Panc1 (cell line): Measurements from ENCODE around the gene UNC50. TPM values are rescaled to one million over a fixed set of nuclear protein-coding genes. Genes with fewer than 3 reads are reported as not detected.

ENCODE experiments used
- ATAC-seq: fragments of 200-7000 bp; cut with Tn5 transposase; 2 replicates; pipeline ENCODE4 v1.9.1; 2020; ENCODE audit warnings: mild to moderate bottlenecking, moderate library complexity
- BruUV-seq: library from RNA; stranded (reverse); fragments of 400-500 nt; replicated peaks from 2 replicates; lab custom pipeline; 2021; lab: Mats Ljungman, UMichigan
- CTCF ChIA-PET: fragments of 300-600 bp; sonication (Branson Sonifier 250); formaldehyde crosslinking; loops from one replicate; lab custom pipeline; 2022; ENCODE audit warnings: antibody characterized with exemption; lab: Charles Lee
- POLR2A ChIA-PET: fragments of 300-600 bp; sonication (Branson Sonifier 250); formaldehyde crosslinking; loops from one replicate; lab custom pipeline; 2022; ENCODE audit warnings: antibody characterized with exemption; lab: Charles Lee
- DNase-seq: peaks from one replicate; pipeline ENCODE4 v3.0.0-alpha.2; 2010; ENCODE audit warnings: low read depth, low spot score
- H3K27ac ChIP-seq: 2 replicates; pipeline ENCODE4 v1.5.1; 2011; ENCODE audit warnings: mild to moderate bottlenecking, low read length, inconsistent platforms
- H3K27me3 ChIP-seq: fragments of 200-500 bp; sonication (Bioruptor generic); 2 replicates; pipeline ENCODE4 v1.6.0; 2014; ENCODE audit warnings: low read length, inconsistent platforms; ENCODE audit not compliant: control insufficient read depth, insufficient read depth
- H3K36me3 ChIP-seq: fragments of 200-500 bp; sonication (Bioruptor generic); 2 replicates; pipeline ENCODE4 v1.5.1; 2014; ENCODE audit warnings: inconsistent platforms, mild to moderate bottlenecking, low read length, moderate library complexity; ENCODE audit not compliant: control insufficient read depth, insufficient read depth
- H3K4me1 ChIP-seq: 2 replicates; pipeline ENCODE4 v1.5.1; 2011; ENCODE audit warnings: inconsistent platforms, mild to moderate bottlenecking, low read length, moderate library complexity; ENCODE audit not compliant: control insufficient read depth, insufficient read depth
- H3K4me3 ChIP-seq, 2 experiments: 2 replicates each; pipeline ENCODE4 v1.5.1; 2011 to 2012; ENCODE audit warnings: low read depth in 2 of 2, low read length in 2 of 2, mild to moderate bottlenecking in 2 of 2, inconsistent platforms in 1 of 2, moderate library complexity in 1 of 2
- H3K9me3 ChIP-seq: fragments of 200-500 bp; sonication (Bioruptor generic); 2 replicates; pipeline ENCODE4 v1.5.1; 2014; ENCODE audit warnings: low read depth, mild to moderate bottlenecking, inconsistent platforms, low read length, moderate library complexity; ENCODE audit not compliant: control insufficient read depth, insufficient read depth
- CTCF ChIP-seq: fragments of 450-650 bp; IDR thresholded peaks from 2 replicates; pipeline ENCODE4 v1.5.1; 2017; ENCODE audit warnings: mild to moderate bottlenecking
- POLR2AphosphoS5 ChIP-seq: IDR thresholded peaks from 2 replicates; pipeline ENCODE4 v1.6.1; 2012; ENCODE audit warnings: mild to moderate bottlenecking, low read depth, low read length, moderate library complexity
- REST ChIP-seq, 2 experiments: IDR thresholded peaks; 2 replicates each; pipeline ENCODE4 v1.6.1; 2011 to 2012; ENCODE audit warnings: low read depth in 2 of 2, control low read depth in 1 of 2, low read length in 1 of 2, mild to moderate bottlenecking in 1 of 2, moderate library complexity in 1 of 2; ENCODE audit not compliant: insufficient read depth in 1 of 2
- SIN3A ChIP-seq: IDR thresholded peaks from 2 replicates; pipeline ENCODE4 v1.6.1; 2012; ENCODE audit warnings: low read depth, mild to moderate bottlenecking, low read length, moderate library complexity, borderline replicate concordance; ENCODE audit not compliant: insufficient read depth
- TCF7L2 ChIP-seq: IDR thresholded peaks from 2 replicates; pipeline ENCODE4 v1.6.1; 2011; ENCODE audit warnings: mild to moderate bottlenecking, low read depth, low read length, inconsistent platforms
- in situ Hi-C: cut with HindIII; loops from 2 replicates; pipeline ENCODE4 v1.10.0; 2016; ENCODE audit warnings: low sequenced_read_pairs, low pct_unique_long_range_greater_than_20kb
- intact Hi-C: fragments of 100-400 bp; cut with micrococcal nuclease; formaldehyde crosslinking; loops from one replicate; pipeline ENCODE4 v1.10.0; 2022; ENCODE audit not compliant: unreplicated experiment
- total RNA-seq: library from RNA; stranded (reverse); gene quantifications from one replicate; pipeline ENCODE4 v1.2.1, GENCODE V29; 2021; ENCODE audit not compliant: unreplicated experiment

The UNC50 gene
- total RNA-seq, 1 experiment from 2014 or later = 43.6 TPM

- in situ Hi-C loops (no loop called here), intact Hi-C loops (no loop called here)
- ChIA-PET POLR2A (no interaction called here), CTCF (no interaction called here)
- Histone ChIP-seq H3K9me3 (no peaks in the 10 kb centered on the region), H3K27ac (no peak overlapping the region), H3K27me3 (no peaks in the 10 kb centered on the region; the same call in 1 of the 2 replicates), H3K4me1 (no peaks in the 10 kb centered on the region), H3K4me3 (no peak overlapping the region), H3K36me3 (no peaks in the 10 kb centered on the region)
- DNase-seq (no peak), ATAC-seq (no peak)
- no TSS peak for BruUV-seq
- no peak for TF ChIP-seq CTCF
- TF ChIP-seq POLR2AphosphoS5 = no peak
- no peak for TF ChIP-seq REST (IDR thresholded peaks at IDR 0.05; ENCODE audit: insufficient read depth in 1 of 2, low read depth in 2 of 2, low read length in 1 of 2)
- TF ChIP-seq SIN3A = no peak
- TF ChIP-seq TCF7L2 = no peak
These were observed 46.5 kb downstream of the UNC50 start for GRCh38 chr2:98654699-98655495.

GRCh38 chr2:98656800-98657199, 48.4 kb downstream of the UNC50 start:
- POLR2A ChIA-PET = no interaction called here
- ATAC-seq (no peak), DNase-seq (no peak)
- CTCF ChIA-PET = interaction anchor here (0.7 kb wide), 1 partner anchor 198 kb away, joined by 4 read pairs; no protein-coding TSS in a partner anchor
- peaks cover 5% of the 10 kb centered on the region; the same call in 1 of the 2 replicates for H3K9me3 ChIP-seq
- BruUV-seq = no TSS peak
- H3K4me3 ChIP-seq = no peak overlapping the region
- no peaks in the 10 kb centered on the region for H3K36me3 ChIP-seq
- no peaks in the 10 kb centered on the region for H3K4me1 ChIP-seq
- TF ChIP-seq TCF7L2 = no peak
- no peak for TF ChIP-seq REST (IDR thresholded peaks at IDR 0.05; ENCODE audit: insufficient read depth in 1 of 2, low read depth in 2 of 2, low read length in 1 of 2)
- no peak for TF ChIP-seq POLR2AphosphoS5
- TF ChIP-seq CTCF = no peak
- no peak for TF ChIP-seq SIN3A
- H3K27ac ChIP-seq = no peak overlapping the region
- intact Hi-C loops = no loop called here
- H3K27me3 ChIP-seq = no peaks in the 10 kb centered on the region; the same call in 1 of the 2 replicates
- in situ Hi-C loops = no loop called here
